CD14-positive monocyte (primary cell): ENCODE results near the gene TMEM117. TPM values are rescaled to one million over a fixed set of nuclear protein-coding genes. Genes with fewer than 3 reads are reported as not detected.

Source experiments
- DNase-seq, 3 donors: peaks; one replicate each; pipeline ENCODE4 v3.0.0-alpha.2; 2011 to 2022
- H2AFZ ChIP-seq: 2 replicates; pipeline ENCODE4 v1.6.0; 2012; ENCODE audit warnings: mild to moderate bottlenecking, low read depth, low read length, inconsistent platforms; ENCODE audit not compliant: insufficient read depth, poor library complexity, severe bottlenecking
- H3K27ac ChIP-seq, 2 donors: 1 replicate in 1 of 2; 2 replicates in 1 of 2; pipeline ENCODE4 v1.5.1; 2012 to 2013; ENCODE audit warnings: low read length in 2 of 2, control low read depth in 1 of 2, inconsistent platforms in 1 of 2, low read depth in 1 of 2, mild to moderate bottlenecking in 1 of 2
- H3K27me3 ChIP-seq, 2 donors: one replicate each; pipeline versions ENCODE4 v1.6.0 to v1.6.1; 2011 to 2013; ENCODE audit warnings: low read length in 2 of 2; ENCODE audit not compliant: control insufficient read depth in 2 of 2, insufficient read depth in 2 of 2
- H3K36me3 ChIP-seq, 2 donors: replicated peaks in 1 of 2; 1 replicate in 1 of 2; 2 replicates in 1 of 2; pipeline versions ENCODE4 v1.5.1 to v1.6.1; 2012 to 2013; ENCODE audit warnings: low read length in 2 of 2, control low read depth in 1 of 2, inconsistent platforms in 1 of 2, mild to moderate bottlenecking in 1 of 2; ENCODE audit not compliant: insufficient read depth in 2 of 2, control insufficient read depth in 1 of 2
- H3K4me1 ChIP-seq, 2 donors: 1 replicate in 1 of 2; 2 replicates in 1 of 2; pipeline versions ENCODE4 v1.5.1 to v1.6.1; 2012 to 2013; ENCODE audit warnings: low read length in 2 of 2, control low read depth in 1 of 2, inconsistent platforms in 1 of 2, mild to moderate bottlenecking in 1 of 2, moderate library complexity in 1 of 2; ENCODE audit not compliant: insufficient read depth in 2 of 2, control insufficient read depth in 1 of 2
- H3K4me2 ChIP-seq: replicated peaks from 2 replicates; pipeline ENCODE3; 2012; ENCODE audit warnings: low read length, moderate library complexity, mild to moderate bottlenecking; ENCODE audit not compliant: poor library complexity, severe bottlenecking; ENCODE audit errors: extremely low read depth
- H3K4me3 ChIP-seq, 3 experiments: fragments of 200-600 bp in 1 of 3; sonication (generic) in 1 of 3; replicated peaks in 1 of 3; 1 replicate in 2 of 3; 2 replicates in 1 of 3; pipeline ENCODE4 v1.5.1; 2011 to 2013; ENCODE audit warnings: low read length in 3 of 3, mild to moderate bottlenecking in 3 of 3, control low read depth in 2 of 3, low read depth in 2 of 3, inconsistent platforms in 1 of 3, moderate library complexity in 1 of 3
- H3K79me2 ChIP-seq: 2 replicates; pipeline ENCODE4 v1.6.0; 2012; ENCODE audit warnings: mild to moderate bottlenecking, control low read depth, inconsistent platforms, low read length, moderate library complexity; ENCODE audit not compliant: insufficient read depth
- H3K9ac ChIP-seq: 2 replicates; pipeline ENCODE4 v1.6.0; 2017; ENCODE audit warnings: low read length, mild to moderate bottlenecking; ENCODE audit not compliant: insufficient read depth, poor library complexity, severe bottlenecking
- H3K9me3 ChIP-seq, 2 donors: replicated peaks in 1 of 2; 1 replicate in 1 of 2; 2 replicates in 1 of 2; pipeline versions ENCODE4 v1.5.1 to v1.6.1; 2012 to 2013; ENCODE audit warnings: low read length in 2 of 2, control low read depth in 1 of 2; ENCODE audit not compliant: control insufficient read depth in 1 of 2, insufficient read depth in 1 of 2
- H4K20me1 ChIP-seq: 2 replicates; pipeline ENCODE4 v1.6.0; 2012; ENCODE audit warnings: mild to moderate bottlenecking, low read length, control low read depth, moderate library complexity; ENCODE audit not compliant: insufficient read depth
- H3K27ac Mint-ChIP-seq, 7 donors: one replicate each; pipeline ENCODE4 v1.8.0; 2020; ENCODE audit warnings: mild to moderate bottlenecking in 7 of 7, mixed read lengths in 7 of 7, moderate library complexity in 6 of 7, inconsistent platforms in 2 of 7
- H3K27me3 Mint-ChIP-seq, 3 donors: one replicate each; pipeline ENCODE4 v1.8.0; 2021 to 2022; ENCODE audit warnings: low read depth in 3 of 3, mild to moderate bottlenecking in 3 of 3, mixed read lengths in 3 of 3, moderate library complexity in 3 of 3, inconsistent platforms in 1 of 3
- H3K36me3 Mint-ChIP-seq, 2 donors: one replicate each; pipeline ENCODE4 v1.8.0; 2020; ENCODE audit warnings: mixed read lengths in 2 of 2, inconsistent platforms in 1 of 2, mild to moderate bottlenecking in 1 of 2
- H3K4me1 Mint-ChIP-seq: one replicate; pipeline ENCODE4 v1.8.0; 2020; ENCODE audit warnings: mild to moderate bottlenecking, mixed read lengths
- H3K4me3 Mint-ChIP-seq, 2 donors: one replicate each; pipeline ENCODE4 v1.8.0; 2020; ENCODE audit warnings: mild to moderate bottlenecking in 2 of 2, mixed read lengths in 2 of 2, moderate library complexity in 1 of 2
- H3K9me3 Mint-ChIP-seq, 7 donors: one replicate each; pipeline ENCODE4 v1.8.0; 2020 to 2022; ENCODE audit warnings: mixed read lengths in 7 of 7, mild to moderate bottlenecking in 6 of 7, moderate library complexity in 6 of 7, inconsistent platforms in 2 of 7
- CTCF ChIP-seq: fragments of 200-600 bp; IDR thresholded peaks from one replicate; pipeline ENCODE4 v1.8.0; 2022; ENCODE audit warnings: antibody characterized with exemption, mild to moderate bottlenecking
- WGBS: methylation state at CpG from one replicate; pipeline ENCODE4 v1.1.5; 2013; ENCODE audit warnings: missing lambda C conversion rate; ENCODE audit not compliant: insufficient coverage; 5-methylcytosine and 5-hydroxymethylcytosine counted together
- intact Hi-C, 2 donors: fragments of 100-400 bp; cut with micrococcal nuclease; formaldehyde crosslinking; loops; one replicate each; pipeline versions ENCODE4 v1.15.0 to v1.15.1; 2023
- polyA plus RNA-seq, 3 donors: library from polyadenylated mRNA; depleted of rRNA in 1 of 3; unstranded in 2 of 3; stranded (reverse) in 1 of 3; fragments of 300-500 nt in 2 of 3; fragments of >200 nt in 1 of 3; fragmentation: Illumina TruSeq in 2 of 3; gene quantifications; 1 replicate in 2 of 3; 2 replicates in 1 of 3; pipeline ENCODE4 v1.2.3, GENCODE V29; 2012 to 2021

The TMEM117 gene
- polyA plus RNA-seq, 3 donors = 0.11 to 0.42 TPM; not detected in 1

GRCh38 chr12:43852744-43853143, 16.9 kb downstream of the TMEM117 start:
- no CpG with 5 or more reads among the region's 1 CpG for WGBS
- Histone ChIP-seq H3K4me2 (no peak overlapping the region), H3K9me3 (peaks cover under 1 to 9% of the 10 kb centered on the region in 2 donors), H3K9ac (no peak overlapping the region), H2AFZ (no peak overlapping the region), H3K36me3 (no peaks in the 10 kb centered on the region), H3K27ac (no peak overlapping the region), H4K20me1 (no peaks in the 10 kb centered on the region), H3K27me3 (no peaks in the 10 kb centered on the region), H3K79me2 (no peaks in the 10 kb centered on the region), H3K4me3 (no peak overlapping the region), H3K4me1 (no peaks in the 10 kb centered on the region)
- no peak for DNase-seq
- Mint-ChIP-seq H3K9me3 (peaks cover 4 to 12% (median 8%) of the 10 kb centered on the region in 7 donors), H3K27me3 (peaks cover 2 to 3% (median 3%) of the 10 kb centered on the region in 3 donors), H3K4me1 (no peaks in the 10 kb centered on the region), H3K36me3 (no peaks in the 10 kb centered on the region), H3K27ac (no peak overlapping the region), H3K4me3 (no peak overlapping the region)
- intact Hi-C loops = no loop called here
- TF ChIP-seq CTCF = no peak

GRCh38 chr12:43856972-43857371, 21.1 kb downstream of the TMEM117 start:
- no peaks in the 10 kb centered on the region for H3K36me3 Mint-ChIP-seq
- Histone ChIP-seq H4K20me1 (no peaks in the 10 kb centered on the region), H3K27me3 (no peaks in the 10 kb centered on the region), H3K4me3 (no peak overlapping the region), H3K27ac (no peak overlapping the region), H3K9me3 (no peaks in the 10 kb centered on the region), H3K79me2 (no peaks in the 10 kb centered on the region), H3K4me2 (no peak overlapping the region), H3K9ac (no peak overlapping the region), H3K4me1 (no peaks in the 10 kb centered on the region), H3K36me3 (no peaks in the 10 kb centered on the region), H2AFZ (no peak overlapping the region)
- intact Hi-C loops = no loop called here
- no peak for DNase-seq
- peaks cover 3 to 5% (median 5%) of the 10 kb centered on the region in 3 donors for H3K27me3 Mint-ChIP-seq
- WGBS = no CpG with 5 or more reads among the region's 2 CpGs
- H3K27ac Mint-ChIP-seq = no peak overlapping the region
- no peaks in the 10 kb centered on the region for H3K4me1 Mint-ChIP-seq
- no peak for TF ChIP-seq CTCF
- no peak overlapping the region for H3K4me3 Mint-ChIP-seq
- H3K9me3 Mint-ChIP-seq = peaks cover 0 to 2% (median 0%) of the 10 kb centered on the region in 7 donors
